IMR-90 (cell line): ENCODE measurements around the gene ME3. TPM values are rescaled to one million over a fixed set of nuclear protein-coding genes. Genes with fewer than 3 reads are reported as not detected.

Source experiments
- ATAC-seq: fragments of 200-7000 bp; cut with Tn5 transposase; 2 replicates; pipeline ENCODE4 v1.9.1; 2020; ENCODE audit warnings: low read depth, mild to moderate bottlenecking, moderate library complexity
- BruUV-seq: library from RNA; stranded (reverse); fragments of 400-500 nt; replicated peaks from 2 replicates; lab custom pipeline; 2021; lab: Mats Ljungman, UMichigan
- CTCF ChIA-PET: fragments of 300-600 bp; formaldehyde crosslinking; extraction: SDS; loops from one replicate; lab custom pipeline; 2021; ENCODE audit warnings: antibody characterized with exemption; lab: Yijun Ruan, JAX
- POLR2A ChIA-PET: fragments of 300-600 bp; sonication (Branson Sonifier 250); formaldehyde crosslinking; loops from one replicate; lab custom pipeline; 2022; ENCODE audit warnings: antibody characterized with exemption; ENCODE audit not compliant: unreplicated experiment; lab: Charles Lee
- DNase-seq: peaks from one replicate; pipeline ENCODE4 v3.0.0; 2013
- H2AFZ ChIP-seq: replicated peaks from 2 replicates; pipeline ENCODE3; 2013; ENCODE audit warnings: low read length, mild to moderate bottlenecking; ENCODE audit not compliant: poor library complexity
- H2AK5ac ChIP-seq: 2 replicates; pipeline ENCODE4 v1.6.1; 2013; ENCODE audit warnings: low read depth, low read length, inconsistent platforms
- H2AK9ac ChIP-seq: replicated peaks from 2 replicates; pipeline ENCODE3; 2013; ENCODE audit warnings: mild to moderate bottlenecking, low read depth, low read length, moderate library complexity; ENCODE audit not compliant: poor library complexity
- H2BK120ac ChIP-seq: 2 replicates; pipeline ENCODE4 v1.6.1; 2013; ENCODE audit warnings: low read depth, low read length, inconsistent platforms
- H2BK15ac ChIP-seq: 3 replicates; pipeline ENCODE4 v1.6.1; 2013; ENCODE audit warnings: low read depth, low read length, inconsistent platforms
- H2BK20ac ChIP-seq: 2 replicates; pipeline ENCODE4 v1.6.1; 2013; ENCODE audit warnings: low read depth, mild to moderate bottlenecking, inconsistent platforms, low read length, moderate library complexity
- H2BK5ac ChIP-seq: 2 replicates; pipeline ENCODE4 v1.6.1; 2013; ENCODE audit warnings: mild to moderate bottlenecking, low read depth, low read length, inconsistent platforms; ENCODE audit not compliant: poor library complexity, severe bottlenecking
- H3K14ac ChIP-seq: replicated peaks from 2 replicates; pipeline ENCODE4 v1.6.1; 2013; ENCODE audit warnings: low read depth, low read length, inconsistent platforms
- H3K18ac ChIP-seq: 2 replicates; pipeline ENCODE4 v1.6.1; 2013; ENCODE audit warnings: low read depth, low read length, control low read depth
- H3K23ac ChIP-seq: 2 replicates; pipeline ENCODE4 v1.6.1; 2013; ENCODE audit warnings: low read depth, low read length, inconsistent platforms
- H3K27ac ChIP-seq: 2 replicates; pipeline ENCODE4 v1.5.1; 2013; ENCODE audit warnings: mild to moderate bottlenecking, control low read depth, low read length; ENCODE audit not compliant: insufficient read depth
- H3K27me3 ChIP-seq: 2 replicates; pipeline ENCODE4 v1.6.1; 2013; ENCODE audit warnings: low read length; ENCODE audit not compliant: control insufficient read depth, insufficient read depth
- H3K36me3 ChIP-seq: 2 replicates; pipeline ENCODE4 v1.6.1; 2013; ENCODE audit warnings: low read length, mixed read lengths; ENCODE audit not compliant: control insufficient read depth, insufficient read depth
- H3K4ac ChIP-seq: 2 replicates; pipeline ENCODE4 v1.6.1; 2013; ENCODE audit warnings: low read depth, low read length, inconsistent platforms
- H3K4me1 ChIP-seq: 2 replicates; pipeline ENCODE4 v1.6.1; 2013; ENCODE audit warnings: low read length, mixed read lengths; ENCODE audit not compliant: control insufficient read depth, insufficient read depth
- H3K4me2 ChIP-seq: 2 replicates; pipeline ENCODE4 v1.6.1; 2013; ENCODE audit warnings: low read depth, mild to moderate bottlenecking, control low read depth, low read length, moderate library complexity
- H3K4me3 ChIP-seq: 2 replicates; pipeline ENCODE4 v1.5.1; 2013; ENCODE audit warnings: low read depth, mild to moderate bottlenecking, control low read depth, low read length, moderate library complexity; ENCODE audit not compliant: insufficient read depth
- H3K56ac ChIP-seq: 2 replicates; pipeline ENCODE4 v1.6.1; 2013; ENCODE audit warnings: low read length, inconsistent platforms; ENCODE audit not compliant: insufficient read depth; ENCODE audit errors: extremely low read depth
- H3K79me1 ChIP-seq, 2 experiments: 2 replicates each; pipeline ENCODE4 v1.6.1; 2013; ENCODE audit warnings: low read length in 2 of 2, inconsistent platforms in 1 of 2, low read depth in 1 of 2
- H3K9ac ChIP-seq: 2 replicates; pipeline ENCODE4 v1.6.1; 2013; ENCODE audit warnings: low read depth, low read length, control low read depth
- H3K9me1 ChIP-seq: 2 replicates; pipeline ENCODE4 v1.6.1; 2013; ENCODE audit warnings: low read length, inconsistent platforms; ENCODE audit not compliant: insufficient read depth
- H3K9me3 ChIP-seq: 2 replicates; pipeline ENCODE4 v1.6.1; 2013; ENCODE audit warnings: low read length; ENCODE audit not compliant: control insufficient read depth, insufficient read depth
- H4K20me1 ChIP-seq: 2 replicates; pipeline ENCODE4 v1.6.1; 2013; ENCODE audit warnings: low read length, inconsistent platforms; ENCODE audit not compliant: insufficient read depth
- H4K5ac ChIP-seq: 2 replicates; pipeline ENCODE4 v1.6.1; 2013; ENCODE audit warnings: mild to moderate bottlenecking, low read depth, low read length, control low read depth
- H4K8ac ChIP-seq, 2 experiments: 2 replicates each; pipeline ENCODE4 v1.6.1; 2013; ENCODE audit warnings: low read depth in 2 of 2, low read length in 2 of 2, control low read depth in 1 of 2, inconsistent platforms in 1 of 2
- H4K91ac ChIP-seq: 2 replicates; pipeline ENCODE4 v1.6.1; 2013; ENCODE audit warnings: low read depth, low read length, inconsistent platforms; ENCODE audit not compliant: insufficient read depth
- BHLHE40 ChIP-seq: fragments of 150-350 bp; IDR thresholded peaks from 2 replicates; pipeline ENCODE4 v1.6.1; 2016; ENCODE audit warnings: mild to moderate bottlenecking, low read depth, low read length
- CEBPB ChIP-seq: IDR thresholded peaks from 2 replicates; pipeline ENCODE4 v1.6.1; 2012; ENCODE audit warnings: low read depth, low read length, improper control_type of control experiment
- CHD1 ChIP-seq: IDR thresholded peaks from 2 replicates; pipeline ENCODE4 v1.6.1; 2012; ENCODE audit warnings: low read depth, low read length, improper control_type of control experiment
- CTCF ChIP-seq: conservative IDR thresholded peaks from 2 replicates; pipeline ENCODE4 v1.5.1; 2012; ENCODE audit warnings: mild to moderate bottlenecking, low read depth, low read length, improper control_type of control experiment
- ELK1 ChIP-seq: fragments of 150-350 bp; IDR thresholded peaks from 2 replicates; pipeline ENCODE4 v1.6.1; 2016; ENCODE audit warnings: low read depth, mild to moderate bottlenecking, low read length, moderate library complexity, borderline replicate concordance
- MAFK ChIP-seq: IDR thresholded peaks from 2 replicates; pipeline ENCODE4 v1.6.1; 2012; ENCODE audit warnings: low read depth, low read length, improper control_type of control experiment
- MAZ ChIP-seq: IDR thresholded peaks from 2 replicates; pipeline ENCODE4 v1.6.1; 2012; ENCODE audit warnings: low read depth, mild to moderate bottlenecking, low read length, improper control_type of control experiment, moderate library complexity, borderline replicate concordance
- MXI1 ChIP-seq: IDR thresholded peaks from 2 replicates; pipeline ENCODE4 v1.6.1; 2012; ENCODE audit warnings: low read depth, mild to moderate bottlenecking, low read length, moderate library complexity, borderline replicate concordance
- NFE2L2 ChIP-seq: fragments of 150-350 bp; IDR thresholded peaks from 2 replicates; pipeline ENCODE4 v1.6.1; 2016; ENCODE audit warnings: low read depth, mild to moderate bottlenecking, low read length
- POLR2A ChIP-seq: IDR thresholded peaks from 2 replicates; pipeline ENCODE4 v1.6.1; 2012; ENCODE audit warnings: mild to moderate bottlenecking, low read depth, low read length
- RAD21 ChIP-seq: IDR thresholded peaks from 2 replicates; pipeline ENCODE4 v1.6.1; 2012; ENCODE audit warnings: low read length, improper control_type of control experiment
- RCOR1 ChIP-seq: IDR thresholded peaks from 2 replicates; pipeline ENCODE4 v1.6.1; 2012; ENCODE audit warnings: mild to moderate bottlenecking, low read length, improper control_type of control experiment; ENCODE audit not compliant: insufficient replicate concordance
- RFX5 ChIP-seq: IDR thresholded peaks from 2 replicates; pipeline ENCODE4 v1.8.0; 2012; ENCODE audit warnings: low read depth, mild to moderate bottlenecking, low read length, moderate library complexity
- SMC3 ChIP-seq: fragments of 150-350 bp; IDR thresholded peaks from 2 replicates; pipeline ENCODE4 v1.6.1; 2016; ENCODE audit warnings: low read depth, mild to moderate bottlenecking, antibody characterized with exemption, low read length, moderate library complexity
- USF2 ChIP-seq: fragments of 150-350 bp; IDR thresholded peaks from 2 replicates; pipeline ENCODE4 v1.6.1; 2017; ENCODE audit warnings: mild to moderate bottlenecking, antibody characterized with exemption, low read length, low read depth
- WGBS, 2 experiments: methylation state at CpG; one replicate each; pipeline versions ENCODE4 v1.1.5 to v1.1.7; 2013; ENCODE audit warnings: missing lambda C conversion rate in 2 of 2; ENCODE audit not compliant: insufficient read length in 1 of 2; ENCODE audit errors: extremely low coverage in 2 of 2; 5-methylcytosine and 5-hydroxymethylcytosine counted together
- dilution Hi-C: fragments of 300-500 bp; cut with HindIII; formaldehyde crosslinking; loops from one replicate; pipeline ENCODE4 v1.14.3; 2018; ENCODE audit warnings: low sequenced_read_pairs; ENCODE audit not compliant: unreplicated experiment
- in situ Hi-C: fragments of 300-500 bp; cut with MboI; formaldehyde crosslinking; loops from 3 replicates; pipeline ENCODE4 v1.14.3; 2019; ENCODE audit warnings: low sequenced_read_pairs, inconsistent platforms, mixed read lengths
- intact Hi-C: fragments of 100-400 bp; cut with micrococcal nuclease; formaldehyde crosslinking; loops from 2 replicates; pipeline ENCODE4 v1.10.0; 2022
- polyA plus RNA-seq, 3 experiments: library from polyadenylated mRNA; depleted of rRNA; stranded (reverse); fragments of >200 nt; gene quantifications; 2 replicates each; pipeline ENCODE4 v1.2.3, GENCODE V29; 2012; ENCODE audit warnings: low replicate concordance in 1 of 3
- total RNA-seq: library from RNA; depleted of rRNA; stranded (reverse); fragments of >200 nt; gene quantifications from 2 replicates; pipeline ENCODE4 v1.2.3, GENCODE V29; 2012

The ME3 gene
- total and polyA plus RNA-seq, 2 of the 4 experiments (the other 2 are of a cell fraction) = 7.8 to 9.0 TPM

DNA sequence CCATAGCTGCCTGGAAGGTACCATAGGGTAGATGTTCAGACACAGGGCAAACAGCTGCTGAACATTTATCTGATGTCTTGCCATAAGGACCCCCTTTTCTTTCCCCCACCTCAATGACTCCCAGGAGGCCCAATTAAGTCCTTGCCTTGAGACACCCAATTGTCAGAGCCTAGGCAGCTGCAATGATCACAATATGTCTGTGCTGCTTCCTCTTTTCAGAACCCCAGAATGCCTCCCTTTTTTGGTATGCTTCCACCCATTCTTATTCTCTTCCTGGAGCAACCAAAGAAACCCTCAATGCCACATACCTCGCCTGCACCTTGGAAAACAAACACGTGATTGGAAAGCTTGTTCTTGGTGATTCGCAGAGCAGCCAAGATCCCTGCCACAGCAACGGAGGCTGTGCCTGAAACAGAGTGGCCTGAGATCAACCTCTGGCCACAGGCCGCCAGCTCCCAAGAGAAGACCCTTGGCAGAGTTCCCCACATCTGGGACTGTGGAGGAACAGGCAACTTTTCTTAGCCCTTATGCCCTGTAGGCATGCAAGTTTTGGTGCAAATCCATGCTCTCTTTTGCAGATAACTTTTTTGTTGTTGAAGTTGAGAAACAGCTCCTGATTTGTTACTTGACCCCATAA, 222.3 kb downstream of the ME3 start:
- no TSS peak for BruUV-seq
- no peaks in the 10 kb centered on the region for H3K9me3 ChIP-seq
- 100% methylated on average over 3 of the region's 5 CpGs; no CpG with 5 or more reads in 1 of the 2 experiments for WGBS, 2 experiments
- H2BK15ac ChIP-seq = no peak overlapping the region
- no peaks in the 10 kb centered on the region for H3K4me1 ChIP-seq
- intact Hi-C loops = no loop called here
- no peak overlapping the region for H2BK20ac ChIP-seq
- no peak overlapping the region for H3K4ac ChIP-seq
- H3K36me3 ChIP-seq = no peaks in the 10 kb centered on the region
- H2AFZ ChIP-seq = no peak overlapping the region
- H3K23ac ChIP-seq = no peak overlapping the region
- no peak for TF ChIP-seq RFX5
- TF ChIP-seq USF2 = no peak
- TF ChIP-seq BHLHE40 = no peak
- TF ChIP-seq MXI1 = no peak
- TF ChIP-seq NFE2L2 = no peak
- no peak for TF ChIP-seq MAFK
- no peak for TF ChIP-seq RCOR1
- TF ChIP-seq ELK1 = no peak
- TF ChIP-seq SMC3 = no peak
- no peak for TF ChIP-seq RAD21
- no peak for TF ChIP-seq POLR2A
- TF ChIP-seq CTCF = no peak
- no peak for TF ChIP-seq MAZ
- TF ChIP-seq CHD1 = no peak
- TF ChIP-seq CEBPB = no peak
- H2AK9ac ChIP-seq = no peak overlapping the region
- no peak overlapping the region for H4K8ac ChIP-seq
- no peaks in the 10 kb centered on the region for H3K79me1 ChIP-seq
- H3K4me3 ChIP-seq = no peak overlapping the region
- no peak overlapping the region for H3K27ac ChIP-seq
- dilution Hi-C loops = no loop called here
- ATAC-seq (no peak), DNase-seq (no peak)
- no peak overlapping the region for H3K14ac ChIP-seq
- no peak overlapping the region for H3K18ac ChIP-seq
- H3K56ac ChIP-seq = no peak overlapping the region
- ChIA-PET CTCF (interaction anchor here (1.0 kb wide), 1 partner anchor 89 kb away, joined by 4 read pairs; no protein-coding TSS in a partner anchor), POLR2A (no interaction called here)
- H2AK5ac ChIP-seq = no peak overlapping the region
- H4K20me1 ChIP-seq = no peaks in the 10 kb centered on the region
- no peak overlapping the region for H4K5ac ChIP-seq
- no peak overlapping the region for H2BK120ac ChIP-seq
- no peaks in the 10 kb centered on the region for H3K27me3 ChIP-seq
- no peak overlapping the region for H2BK5ac ChIP-seq
- no peaks in the 10 kb centered on the region for H3K9me1 ChIP-seq
- no peak overlapping the region for H4K91ac ChIP-seq
- in situ Hi-C loops = loop anchor here (25.0 kb wide), 1 partner anchor 837 kb away; no protein-coding TSS in a partner anchor
- no peak overlapping the region for H3K9ac ChIP-seq
- no peak overlapping the region for H3K4me2 ChIP-seq
